Hepatocyte (in vitro differentiated cells): ENCODE data around the gene FBXO44.

Experiments used
- CTCF ChIP-seq: fragments of 200-600 bp; sonication (generic); IDR thresholded peaks from 2 replicates; pipeline ENCODE4 v1.5.1; 2016; ENCODE audit warnings: antibody characterized with exemption, mild to moderate bottlenecking; ENCODE audit not compliant: poor library complexity
- EZH2 ChIP-seq: fragments of 200-600 bp; sonication (generic); IDR thresholded peaks from 2 replicates; pipeline ENCODE4 v1.6.1; 2016; ENCODE audit warnings: antibody characterized with exemption, mild to moderate bottlenecking, borderline replicate concordance
- EZH2phosphoT487 ChIP-seq: fragments of 200-600 bp; sonication (generic); IDR thresholded peaks from one replicate; pipeline ENCODE4 v1.6.1; 2018; ENCODE audit warnings: antibody characterized with exemption, mild to moderate bottlenecking, low read depth, moderate library complexity; ENCODE audit not compliant: unreplicated experiment, severe bottlenecking

GRCh38 chr1:11654137-11654938 lies at the start of gene FBXO44, which contains the start of gene FBXO2:
- no peak for TF ChIP-seq EZH2phosphoT487
- TF ChIP-seq CTCF = no peak
- TF ChIP-seq EZH2 = no peak
